ENCODE results near the gene SPOCK2. TPM values are rescaled to one million over a fixed set of nuclear protein-coding genes. Genes with fewer than 3 reads are reported as not detected.
A peak's percentile ranks its signal among the peaks of the same experiment; 100 is the strongest.

The SPOCK2 gene
- polyA plus RNA-seq, 4 donors: 1.6 to 24.2 (median 3.2) TPM

GRCh38 chr10:72014785-72015480, 73.4 kb downstream of the SPOCK2 start:
- peaks cover 0 to 31% (median 0%) of the 10 kb centered on the region in 3 donors for H3K4me1 ChIP-seq (ENCODE audit: control insufficient read depth in 3 of 3, insufficient read depth in 2 of 3, low read depth in 1 of 3, low read length in 2 of 3)
- no peaks in the 10 kb centered on the region for H3K27me3 ChIP-seq (ENCODE audit: control insufficient read depth in 3 of 3, insufficient read depth in 3 of 3, low read length in 3 of 3)
- FAIRE-seq: no peak
- no peaks in the 10 kb centered on the region for H3K9me3 ChIP-seq (ENCODE audit: control insufficient read depth in 2 of 2, insufficient read depth in 1 of 2, low read depth in 1 of 2, low read length in 1 of 2)
- H3K4me3 ChIP-seq (ENCODE audit: low read depth in 1 of 3, low read length in 3 of 3): no peak overlapping the region
- WGBS, 3 donors: 87 to 94% (median 91%) methylated on average over 10 of the region's 10 CpGs
- DNase-seq: no peak
- H3K36me3 ChIP-seq (ENCODE audit: control insufficient read depth in 3 of 3, insufficient read depth in 2 of 3, low read depth in 1 of 3, low read length in 3 of 3): peaks cover 0 to 5% (median 0%) of the 10 kb centered on the region in 3 donors
- no peak overlapping the region for H3K27ac ChIP-seq (ENCODE audit: low read depth in 1 of 3, low read length in 2 of 3)

DNA sequence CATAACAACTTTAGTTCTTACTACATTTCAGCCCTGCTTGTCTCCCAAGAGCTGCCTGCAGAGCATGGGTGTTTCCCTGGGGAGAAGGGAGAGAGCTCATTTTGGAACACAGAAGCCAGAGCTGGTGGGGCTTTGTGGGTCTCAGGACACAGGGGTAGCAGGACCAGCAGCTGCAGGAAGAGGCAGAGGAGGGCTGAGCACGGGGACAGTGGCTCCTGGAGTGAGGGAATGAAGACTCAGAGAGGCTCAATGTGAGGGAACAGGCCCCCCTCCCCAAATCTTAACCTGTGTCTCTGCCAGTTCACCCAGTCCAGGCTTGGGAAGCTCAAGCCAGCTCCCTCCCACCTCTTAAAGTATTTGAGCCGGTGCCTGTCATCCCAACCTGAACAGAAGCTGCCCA, 74.2 kb downstream of the SPOCK2 start:
- no peaks in the 10 kb centered on the region for H3K9me3 ChIP-seq (ENCODE audit: control insufficient read depth in 2 of 2, insufficient read depth in 1 of 2, low read depth in 1 of 2, low read length in 1 of 2)
- peaks cover 0 to 36% (median 0%) of the 10 kb centered on the region in 3 donors for H3K4me1 ChIP-seq (ENCODE audit: control insufficient read depth in 3 of 3, insufficient read depth in 2 of 3, low read depth in 1 of 3, low read length in 2 of 3)
- no peak overlapping the region for H3K4me3 ChIP-seq (ENCODE audit: low read depth in 1 of 3, low read length in 3 of 3)
- H3K27ac ChIP-seq (ENCODE audit: low read depth in 1 of 3, low read length in 2 of 3): peak overlapping the region in 1 of 3 donors; percentile 14
- FAIRE-seq: no peak
- DNase-seq: no peak
- peaks cover 0 to 5% (median 0%) of the 10 kb centered on the region in 3 donors for H3K36me3 ChIP-seq (ENCODE audit: control insufficient read depth in 3 of 3, insufficient read depth in 2 of 3, low read depth in 1 of 3, low read length in 3 of 3)
- no peaks in the 10 kb centered on the region for H3K27me3 ChIP-seq (ENCODE audit: control insufficient read depth in 3 of 3, insufficient read depth in 3 of 3, low read length in 3 of 3)
- WGBS, 3 donors: 49 to 88% (median 71%) methylated on average over 2 of the region's 2 CpGs

DNA sequence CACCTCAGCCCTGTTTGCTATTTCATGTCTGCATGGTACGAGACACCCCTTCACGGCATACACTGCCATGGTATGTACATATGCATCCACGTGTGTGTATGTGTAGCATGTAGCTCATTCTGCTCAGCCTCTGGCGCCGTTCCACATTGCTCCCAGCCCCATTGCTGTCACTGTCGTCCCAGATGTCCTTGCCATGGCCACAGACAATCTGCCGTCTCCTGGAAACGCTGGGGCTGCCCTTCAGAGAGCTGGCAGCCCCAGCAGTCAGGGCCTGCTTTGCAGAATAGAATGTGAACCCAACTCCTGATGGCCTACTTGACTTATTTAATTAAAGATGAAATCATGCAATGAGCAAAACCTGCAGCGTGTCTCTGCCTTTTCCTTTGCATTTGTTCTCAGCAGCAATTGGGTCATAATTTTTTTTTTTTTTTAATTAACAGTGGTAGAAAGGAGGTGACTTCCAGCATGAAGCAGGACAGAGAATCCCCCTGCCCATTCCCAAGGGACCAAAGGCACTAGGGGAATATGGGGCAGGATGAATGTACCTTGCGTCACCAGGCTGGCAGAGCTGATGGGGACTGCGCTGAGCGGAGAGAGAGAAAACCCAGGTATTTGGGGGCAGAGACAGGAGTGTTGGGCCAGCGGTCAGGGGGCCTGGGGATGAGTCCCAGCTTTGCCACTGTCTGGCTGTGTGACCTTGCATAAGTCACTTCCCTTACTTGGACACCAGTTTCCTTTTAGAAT, 75.0 kb downstream of the SPOCK2 start:
- H3K27ac ChIP-seq (ENCODE audit: low read depth in 1 of 3, low read length in 2 of 3): peak overlapping the region in 1 of 3 donors; percentile 19
- FAIRE-seq: no peak
- DNase-seq: no peak
- H3K36me3 ChIP-seq (ENCODE audit: control insufficient read depth in 3 of 3, insufficient read depth in 2 of 3, low read depth in 1 of 3, low read length in 3 of 3): peaks cover 0 to 5% (median 0%) of the 10 kb centered on the region in 3 donors
- H3K27me3 ChIP-seq (ENCODE audit: control insufficient read depth in 3 of 3, insufficient read depth in 3 of 3, low read length in 3 of 3): no peaks in the 10 kb centered on the region
- no peaks in the 10 kb centered on the region for H3K9me3 ChIP-seq (ENCODE audit: control insufficient read depth in 2 of 2, insufficient read depth in 1 of 2, low read depth in 1 of 2, low read length in 1 of 2)
- 75 to 90% (median 87%) methylated on average over 13 of the region's 13 CpGs for WGBS, 3 donors
- H3K4me1 ChIP-seq (ENCODE audit: control insufficient read depth in 3 of 3, insufficient read depth in 2 of 3, low read depth in 1 of 3, low read length in 2 of 3): peaks cover 0 to 44% (median 0%) of the 10 kb centered on the region in 3 donors
- H3K4me3 ChIP-seq (ENCODE audit: low read depth in 1 of 3, low read length in 3 of 3): no peak overlapping the region

GRCh38 chr10:72012796-72013195, 75.6 kb downstream of the SPOCK2 start:
- peaks cover 0 to 5% (median 0%) of the 10 kb centered on the region in 3 donors for H3K36me3 ChIP-seq (ENCODE audit: control insufficient read depth in 3 of 3, insufficient read depth in 2 of 3, low read depth in 1 of 3, low read length in 3 of 3)
- H3K4me3 ChIP-seq (ENCODE audit: low read depth in 1 of 3, low read length in 3 of 3): no peak overlapping the region
- no peaks in the 10 kb centered on the region for H3K9me3 ChIP-seq (ENCODE audit: control insufficient read depth in 2 of 2, insufficient read depth in 1 of 2, low read depth in 1 of 2, low read length in 1 of 2)
- FAIRE-seq: no peak
- no peaks in the 10 kb centered on the region for H3K27me3 ChIP-seq (ENCODE audit: control insufficient read depth in 3 of 3, insufficient read depth in 3 of 3, low read length in 3 of 3)
- no peak for DNase-seq
- H3K27ac ChIP-seq (ENCODE audit: low read depth in 1 of 3, low read length in 2 of 3): no peak overlapping the region
- WGBS, 3 donors: 73 to 91% (median 86%) methylated on average over 7 of the region's 7 CpGs
- peaks cover 0 to 41% (median 0%) of the 10 kb centered on the region in 3 donors for H3K4me1 ChIP-seq (ENCODE audit: control insufficient read depth in 3 of 3, insufficient read depth in 2 of 3, low read depth in 1 of 3, low read length in 2 of 3)

DNA sequence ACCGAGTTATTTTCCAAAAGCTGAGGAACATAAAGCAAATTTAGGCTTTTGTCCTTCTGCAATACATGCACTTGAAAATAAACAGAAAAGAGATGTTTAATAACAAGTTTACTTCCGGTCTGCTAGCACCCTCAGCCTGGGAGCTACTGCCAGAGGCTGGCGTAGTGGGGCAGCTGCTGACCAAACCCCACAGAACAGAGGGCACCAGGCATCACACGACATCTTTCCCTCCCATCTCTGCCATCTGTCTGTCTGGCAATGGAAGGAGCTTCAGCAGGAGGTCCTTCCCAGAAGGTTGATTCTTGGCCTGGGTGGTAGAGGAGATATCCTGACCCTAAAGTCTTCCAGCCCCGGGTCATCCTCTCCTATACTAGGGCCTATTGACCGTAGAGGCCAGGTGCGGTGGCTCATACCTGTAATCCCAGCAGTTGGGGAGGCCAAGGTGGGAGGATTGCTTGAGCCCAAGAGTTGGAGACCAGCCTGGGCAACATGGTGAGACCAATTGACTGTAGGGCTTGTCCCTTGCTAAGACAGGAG, 76.3 kb downstream of the SPOCK2 start:
- WGBS, 3 donors: 82 to 93% (median 88%) methylated on average over 7 of the region's 7 CpGs

DNA sequence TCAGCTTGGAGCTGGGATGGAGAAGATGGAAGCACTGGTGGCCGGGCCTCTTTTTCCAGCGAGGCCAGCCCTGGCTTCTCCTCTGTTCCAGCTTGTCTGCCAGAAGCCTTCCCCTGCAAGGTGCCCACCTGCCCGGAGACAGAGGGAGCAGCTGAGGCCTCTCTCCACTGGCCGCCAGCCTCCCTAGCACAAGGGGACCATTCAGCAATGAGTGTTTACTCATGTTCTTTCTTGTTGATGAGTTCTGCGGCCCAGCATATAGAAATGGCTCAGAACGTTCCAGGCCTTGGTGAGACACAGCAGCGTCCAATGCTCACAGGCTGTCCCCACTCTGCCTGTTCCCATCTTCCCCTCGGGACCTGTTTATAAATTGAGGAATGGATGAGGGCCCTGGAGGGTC, 76.9 kb downstream of the SPOCK2 start:
- DNase-seq (no peak), FAIRE-seq (no peak)
- Histone ChIP-seq H3K9me3 (ENCODE audit: control insufficient read depth in 2 of 2, insufficient read depth in 1 of 2, low read depth in 1 of 2, low read length in 1 of 2) (no peaks in the 10 kb centered on the region), H3K27ac (ENCODE audit: low read depth in 1 of 3, low read length in 2 of 3) (no peak overlapping the region), H3K4me3 (ENCODE audit: low read depth in 1 of 3, low read length in 3 of 3) (no peak overlapping the region), H3K4me1 (ENCODE audit: control insufficient read depth in 3 of 3, insufficient read depth in 2 of 3, low read depth in 1 of 3, low read length in 2 of 3) (peaks cover 0 to 29% (median 0%) of the 10 kb centered on the region in 3 donors), H3K27me3 (ENCODE audit: control insufficient read depth in 3 of 3, insufficient read depth in 3 of 3, low read length in 3 of 3) (no peaks in the 10 kb centered on the region), H3K36me3 (ENCODE audit: control insufficient read depth in 3 of 3, insufficient read depth in 2 of 3, low read depth in 1 of 3, low read length in 3 of 3) (peaks cover 0 to 11% (median 0%) of the 10 kb centered on the region in 3 donors)
- WGBS, 3 donors: 85 to 90% (median 89%) methylated on average over 8 of the region's 8 CpGs

More for the DNA sequence above, 76.3 kb downstream of the SPOCK2 start:
- DNase-seq (no peak), FAIRE-seq (no peak)
- H3K27me3 ChIP-seq (ENCODE audit: control insufficient read depth in 3 of 3, insufficient read depth in 3 of 3, low read length in 3 of 3): no peaks in the 10 kb centered on the region
- H3K4me1 ChIP-seq (ENCODE audit: control insufficient read depth in 3 of 3, insufficient read depth in 2 of 3, low read depth in 1 of 3, low read length in 2 of 3): peaks cover 0 to 34% (median 0%) of the 10 kb centered on the region in 3 donors
- H3K9me3 ChIP-seq (ENCODE audit: control insufficient read depth in 2 of 2, insufficient read depth in 1 of 2, low read depth in 1 of 2, low read length in 1 of 2): no peaks in the 10 kb centered on the region
- H3K27ac ChIP-seq (ENCODE audit: low read depth in 1 of 3, low read length in 2 of 3): no peak overlapping the region
- H3K36me3 ChIP-seq (ENCODE audit: control insufficient read depth in 3 of 3, insufficient read depth in 2 of 3, low read depth in 1 of 3, low read length in 3 of 3): peaks cover 0 to 9% (median 0%) of the 10 kb centered on the region in 3 donors
- no peak overlapping the region for H3K4me3 ChIP-seq (ENCODE audit: low read depth in 1 of 3, low read length in 3 of 3)

GRCh38 chr10:72011016-72011415, 77.3 kb downstream of the SPOCK2 start:
- Histone ChIP-seq H3K36me3 (ENCODE audit: control insufficient read depth in 3 of 3, insufficient read depth in 2 of 3, low read depth in 1 of 3, low read length in 3 of 3) (peaks cover 0 to 12% (median 0%) of the 10 kb centered on the region in 3 donors), H3K27ac (ENCODE audit: low read depth in 1 of 3, low read length in 2 of 3) (no peak overlapping the region), H3K4me1 (ENCODE audit: control insufficient read depth in 3 of 3, insufficient read depth in 2 of 3, low read depth in 1 of 3, low read length in 2 of 3) (peaks cover 0 to 25% (median 0%) of the 10 kb centered on the region in 3 donors), H3K27me3 (ENCODE audit: control insufficient read depth in 3 of 3, insufficient read depth in 3 of 3, low read length in 3 of 3) (no peaks in the 10 kb centered on the region), H3K4me3 (ENCODE audit: low read depth in 1 of 3, low read length in 3 of 3) (no peak overlapping the region), H3K9me3 (ENCODE audit: control insufficient read depth in 2 of 2, insufficient read depth in 1 of 2, low read depth in 1 of 2, low read length in 1 of 2) (no peaks in the 10 kb centered on the region)
- FAIRE-seq (no peak), DNase-seq (no peak)
- 93 to 97% (median 93%) methylated on average over 9 of the region's 9 CpGs for WGBS, 3 donors

- no peaks in the 10 kb centered on the region for H3K9me3 ChIP-seq (ENCODE audit: control insufficient read depth in 2 of 2, insufficient read depth in 1 of 2, low read depth in 1 of 2, low read length in 1 of 2)
- peaks cover 0 to 18% (median 0%) of the 10 kb centered on the region in 3 donors for H3K4me1 ChIP-seq (ENCODE audit: control insufficient read depth in 3 of 3, insufficient read depth in 2 of 3, low read depth in 1 of 3, low read length in 2 of 3)
- H3K27me3 ChIP-seq (ENCODE audit: control insufficient read depth in 3 of 3, insufficient read depth in 3 of 3, low read length in 3 of 3): no peaks in the 10 kb centered on the region
- peaks cover 0 to 14% (median 0%) of the 10 kb centered on the region in 3 donors for H3K36me3 ChIP-seq (ENCODE audit: control insufficient read depth in 3 of 3, insufficient read depth in 2 of 3, low read depth in 1 of 3, low read length in 3 of 3)
- WGBS, 3 donors: 77 to 90% (median 85%) methylated on average over 7 of the region's 7 CpGs
- no peak for DNase-seq
- peak overlapping the region in 2 of 3 donors; percentile 61 to 91 for H3K27ac ChIP-seq (ENCODE audit: low read depth in 1 of 3, low read length in 2 of 3)
- no peak for FAIRE-seq
- no peak overlapping the region for H3K4me3 ChIP-seq (ENCODE audit: low read depth in 1 of 3, low read length in 3 of 3)
These were observed 77.9 kb downstream of the SPOCK2 start for GRCh38 chr10:72010234-72010973.
